ENCODE results near the gene TULP3. TPM values are rescaled to one million over a fixed set of nuclear protein-coding genes. Genes with fewer than 3 reads are reported as not detected.

TULP3 gene, protein sequence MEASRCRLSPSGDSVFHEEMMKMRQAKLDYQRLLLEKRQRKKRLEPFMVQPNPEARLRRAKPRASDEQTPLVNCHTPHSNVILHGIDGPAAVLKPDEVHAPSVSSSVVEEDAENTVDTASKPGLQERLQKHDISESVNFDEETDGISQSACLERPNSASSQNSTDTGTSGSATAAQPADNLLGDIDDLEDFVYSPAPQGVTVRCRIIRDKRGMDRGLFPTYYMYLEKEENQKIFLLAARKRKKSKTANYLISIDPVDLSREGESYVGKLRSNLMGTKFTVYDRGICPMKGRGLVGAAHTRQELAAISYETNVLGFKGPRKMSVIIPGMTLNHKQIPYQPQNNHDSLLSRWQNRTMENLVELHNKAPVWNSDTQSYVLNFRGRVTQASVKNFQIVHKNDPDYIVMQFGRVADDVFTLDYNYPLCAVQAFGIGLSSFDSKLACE
- 10 to 100 TPM; 22.4 to 35.0 TPM for total RNA-seq
- polyA plus RNA-seq = 10 to 100 TPM; 10.5 to 26.6 TPM
- long read RNA-seq, donor 1, transcript TULP3-202 (11 exons, 3,076 nt) = major isoform, 11 of 31 reads
- long read RNA-seq, donor 1, partial matches to known transcripts = 4 of 31 reads
- long read RNA-seq, donor 1, other reads (novel, unspliced or antisense) = 15 of 31 reads
- long read RNA-seq, donor 2, partial matches to known transcripts = 2 of 12 reads
- long read RNA-seq, donor 2, other reads (novel, unspliced or antisense) = 7 of 12 reads

DNA sequence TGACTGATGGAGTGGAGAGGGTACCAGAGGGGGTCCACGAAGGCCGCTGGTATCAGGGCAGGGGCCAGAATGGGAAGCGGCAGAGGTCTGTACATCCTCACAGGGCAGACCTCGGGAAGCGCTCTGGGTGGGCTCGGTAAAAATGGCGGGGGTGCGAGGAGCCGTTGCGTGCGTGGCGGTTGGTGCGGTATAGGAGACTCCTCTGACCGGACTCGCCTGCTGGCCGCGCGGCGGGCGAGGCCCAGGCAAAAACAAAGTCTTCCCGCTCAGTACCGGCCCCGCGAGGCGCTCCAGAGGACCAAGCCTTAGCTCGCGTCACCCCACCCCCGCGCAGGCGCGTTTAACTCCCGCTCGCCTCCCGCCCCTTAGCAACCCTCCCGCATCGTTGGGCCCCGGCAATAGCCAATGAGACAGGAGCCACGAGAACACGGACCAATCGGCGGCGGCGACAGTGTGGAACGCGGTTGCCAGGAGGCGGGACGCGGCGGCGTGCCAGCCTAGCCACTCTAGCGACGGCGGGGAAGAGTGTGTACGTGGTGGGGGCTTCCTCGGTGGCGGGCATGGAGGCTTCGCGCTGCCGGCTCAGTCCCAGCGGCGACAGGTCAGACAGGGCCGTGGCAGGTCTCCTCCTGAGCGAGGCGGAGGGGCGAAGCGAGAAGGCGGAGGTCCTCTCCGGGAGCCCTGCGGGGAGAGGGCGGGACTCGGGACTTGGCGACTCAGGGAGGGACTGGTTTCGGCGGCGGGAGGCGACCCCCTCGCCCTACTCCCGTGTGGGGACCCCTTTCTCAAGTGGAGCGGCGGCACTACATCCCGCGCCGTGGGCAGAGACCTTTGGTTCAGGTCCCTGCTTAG is at the start of gene TULP3:
TSS of gene TULP3 (plus strand) at position 504 of the 852 bp plus-strand sequence. CDS start at position 561, 57 bp downstream.
- H3K9me3 ChIP-seq (ENCODE audit: control insufficient read depth, low read length) = no peaks in the 10 kb centered on the region
- peak; percentile 99 to 100 for DNase-seq
- intact Hi-C loops (cut with DNase I) = loop anchor here in 1 of 2 donors (5.0 kb wide), 1 partner anchor 78 kb away; the partner anchor contains the start of gene ITFG2
- WGBS, 2 donors = 0% methylated on average over 81 to 83 of the region's 83 CpGs
- no peaks in the 10 kb centered on the region for H3K36me3 ChIP-seq (ENCODE audit: control insufficient read depth in 1 of 2, insufficient read depth in 2 of 2, low read length in 1 of 2)
- H3K4me3 ChIP-seq (ENCODE audit: low read length in 2 of 2) = peak within 1 kb of the TSS; percentile 63 to 65
- peak; percentile 98 for ATAC-seq (ENCODE audit: low FRiP score)
- no peaks in the 10 kb centered on the region for H3K27me3 ChIP-seq (ENCODE audit: control insufficient read depth in 1 of 2, insufficient read depth in 2 of 2, low read length in 1 of 2)
- no peaks in the 10 kb centered on the region for H3K4me1 ChIP-seq (ENCODE audit: control insufficient read depth in 1 of 2, insufficient read depth in 2 of 2, low read length in 2 of 2)
- peak within 1 kb of the TSS; percentile 73 to 87 for H3K27ac ChIP-seq (ENCODE audit: low read depth in 1 of 2, low read length in 2 of 2)

DNA sequence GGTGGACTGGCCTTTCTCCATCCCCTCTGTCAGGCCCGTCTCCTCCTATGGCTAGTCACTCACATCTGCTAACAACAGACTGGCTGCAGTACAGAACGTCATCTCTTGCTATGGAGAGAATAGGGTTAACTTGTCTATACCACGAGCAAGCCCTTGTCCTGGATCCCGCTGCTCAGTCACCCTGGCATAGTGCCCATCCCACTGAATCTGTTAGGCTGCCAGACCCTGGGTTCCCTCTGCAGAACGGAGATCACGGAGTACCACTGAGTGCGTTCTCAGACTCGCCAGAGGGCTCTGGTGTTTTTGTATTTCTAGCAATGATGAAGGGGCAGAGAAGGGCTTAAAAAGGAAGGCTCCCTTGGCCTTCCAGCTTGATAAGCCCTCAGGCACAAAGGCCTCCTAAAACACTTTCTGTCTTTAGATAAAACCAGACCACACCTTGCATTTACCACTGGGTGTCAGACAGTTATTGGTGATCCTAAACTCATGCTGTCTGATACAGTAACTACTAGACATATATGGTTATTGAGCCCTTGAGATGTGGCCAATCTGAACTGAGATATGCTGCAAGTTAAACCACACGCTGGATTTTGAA is 49.5 kb upstream of the TULP3 start:
- no peak for DNase-seq
- no peak for ATAC-seq (ENCODE audit: low FRiP score)
- Histone ChIP-seq H3K9me3 (ENCODE audit: control insufficient read depth, low read length) (no peaks in the 10 kb centered on the region), H3K36me3 (ENCODE audit: control insufficient read depth in 1 of 2, insufficient read depth in 2 of 2, low read length in 1 of 2) (no peaks in the 10 kb centered on the region), H3K27ac (ENCODE audit: low read depth in 1 of 2, low read length in 2 of 2) (no peak overlapping the region), H3K27me3 (ENCODE audit: control insufficient read depth in 1 of 2, insufficient read depth in 2 of 2, low read length in 1 of 2) (no peaks in the 10 kb centered on the region), H3K4me1 (ENCODE audit: control insufficient read depth in 1 of 2, insufficient read depth in 2 of 2, low read length in 2 of 2) (no peaks in the 10 kb centered on the region), H3K4me3 (ENCODE audit: low read length in 2 of 2) (no peak overlapping the region)
- intact Hi-C loops (cut with DNase I) = no loop called here
- 29 to 33% methylated on average over 9 of the region's 9 CpGs for WGBS, 2 donors

DNA sequence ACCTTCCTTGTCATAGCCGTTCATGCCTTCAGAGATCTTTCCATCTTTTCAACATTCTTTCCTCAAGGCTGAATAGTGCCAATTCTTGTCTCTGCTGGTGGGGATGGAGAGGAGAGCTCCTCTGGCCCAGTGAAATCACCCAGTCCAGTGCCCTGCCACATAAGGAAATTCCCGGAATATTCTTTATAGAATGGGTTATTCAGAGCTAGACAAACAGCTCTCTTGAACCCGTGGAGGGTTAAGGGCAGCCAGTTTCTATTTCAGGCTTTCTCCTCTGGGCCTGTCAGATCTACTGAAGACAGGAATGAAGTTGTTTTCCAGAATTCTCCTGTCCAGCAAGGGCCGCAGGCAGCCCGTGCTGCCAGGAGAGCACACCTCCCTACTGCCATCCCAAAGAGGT is 47.7 kb upstream of the TULP3 start:
- Histone ChIP-seq H3K4me3 (ENCODE audit: low read length in 2 of 2) (no peak overlapping the region), H3K36me3 (ENCODE audit: control insufficient read depth in 1 of 2, insufficient read depth in 2 of 2, low read length in 1 of 2) (no peaks in the 10 kb centered on the region), H3K4me1 (ENCODE audit: control insufficient read depth in 1 of 2, insufficient read depth in 2 of 2, low read length in 2 of 2) (no peaks in the 10 kb centered on the region), H3K27ac (ENCODE audit: low read depth in 1 of 2, low read length in 2 of 2) (no peak overlapping the region), H3K27me3 (ENCODE audit: control insufficient read depth in 1 of 2, insufficient read depth in 2 of 2, low read length in 1 of 2) (no peaks in the 10 kb centered on the region), H3K9me3 (ENCODE audit: control insufficient read depth, low read length) (no peaks in the 10 kb centered on the region)
- peak; percentile 49 for ATAC-seq (ENCODE audit: low FRiP score)
- 33 to 49% methylated on average over 5 of the region's 5 CpGs for WGBS, 2 donors
- intact Hi-C loops (cut with DNase I) = no loop called here
- no peak for DNase-seq

DNA sequence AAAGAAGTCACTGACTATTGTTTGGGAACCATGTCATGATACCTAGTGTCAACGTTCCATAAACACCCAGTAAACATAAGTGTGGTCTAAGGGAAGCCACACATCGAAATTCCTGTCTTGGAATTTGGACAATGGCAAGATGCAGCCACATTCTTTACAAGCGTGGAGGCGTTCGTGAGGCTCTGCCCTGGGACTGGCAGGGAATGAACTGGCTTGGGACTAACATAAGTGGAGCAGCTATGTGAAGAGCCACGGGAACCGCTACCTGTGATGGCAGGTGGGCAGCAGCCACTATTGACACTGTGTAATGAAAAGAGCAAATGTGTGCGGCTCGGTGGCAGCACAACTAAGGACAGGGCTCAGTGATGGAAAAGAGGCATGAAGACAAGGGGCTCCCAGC is 45.9 kb upstream of the TULP3 start:
- no peak overlapping the region for H3K27ac ChIP-seq (ENCODE audit: low read depth in 1 of 2, low read length in 2 of 2)
- DNase-seq = no peak

DNA sequence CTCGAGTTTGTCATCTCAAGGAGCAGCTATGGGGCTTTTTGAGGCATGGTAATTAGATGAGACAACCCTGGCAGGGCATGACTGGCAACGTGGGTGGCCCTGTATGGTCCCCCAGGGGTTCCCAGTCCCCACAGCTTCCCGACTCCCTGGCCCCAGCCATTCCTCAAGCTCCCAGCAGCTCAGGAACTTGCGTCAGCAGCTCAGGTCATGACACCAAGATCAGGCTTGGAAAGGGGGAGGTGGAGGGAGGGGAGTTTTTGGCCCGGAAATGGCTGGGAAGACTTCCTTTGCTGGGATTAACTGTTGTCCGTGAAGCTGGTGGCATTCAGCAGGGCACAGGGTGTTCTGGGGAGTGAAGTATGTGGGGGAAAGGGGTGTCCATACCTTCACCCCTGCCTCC is 45.4 kb upstream of the TULP3 start:
- DNase-seq = no peak
- intact Hi-C loops (cut with DNase I) = no loop called here
- no peaks in the 10 kb centered on the region for H3K4me1 ChIP-seq (ENCODE audit: control insufficient read depth in 1 of 2, insufficient read depth in 2 of 2, low read length in 2 of 2)
- no peaks in the 10 kb centered on the region for H3K27me3 ChIP-seq (ENCODE audit: control insufficient read depth in 1 of 2, insufficient read depth in 2 of 2, low read length in 1 of 2)
- no peaks in the 10 kb centered on the region for H3K9me3 ChIP-seq (ENCODE audit: control insufficient read depth, low read length)
- WGBS, 2 donors = 50 to 54% methylated on average over 6 of the region's 6 CpGs
- H3K27ac ChIP-seq (ENCODE audit: low read depth in 1 of 2, low read length in 2 of 2) = no peak overlapping the region
- no peak for ATAC-seq (ENCODE audit: low FRiP score)
- no peak overlapping the region for H3K4me3 ChIP-seq (ENCODE audit: low read length in 2 of 2)
- H3K36me3 ChIP-seq (ENCODE audit: control insufficient read depth in 1 of 2, insufficient read depth in 2 of 2, low read length in 1 of 2) = no peaks in the 10 kb centered on the region

More for the DNA sequence above, 45.9 kb upstream of the TULP3 start:
- ATAC-seq (ENCODE audit: low FRiP score) = no peak
- Histone ChIP-seq H3K36me3 (ENCODE audit: control insufficient read depth in 1 of 2, insufficient read depth in 2 of 2, low read length in 1 of 2) (no peaks in the 10 kb centered on the region), H3K4me3 (ENCODE audit: low read length in 2 of 2) (no peak overlapping the region), H3K27me3 (ENCODE audit: control insufficient read depth in 1 of 2, insufficient read depth in 2 of 2, low read length in 1 of 2) (no peaks in the 10 kb centered on the region), H3K9me3 (ENCODE audit: control insufficient read depth, low read length) (no peaks in the 10 kb centered on the region), H3K4me1 (ENCODE audit: control insufficient read depth in 1 of 2, insufficient read depth in 2 of 2, low read length in 2 of 2) (no peaks in the 10 kb centered on the region)
- intact Hi-C loops (cut with DNase I) = no loop called here
- 84 to 85% methylated on average over 9 of the region's 9 CpGs for WGBS, 2 donors

DNA sequence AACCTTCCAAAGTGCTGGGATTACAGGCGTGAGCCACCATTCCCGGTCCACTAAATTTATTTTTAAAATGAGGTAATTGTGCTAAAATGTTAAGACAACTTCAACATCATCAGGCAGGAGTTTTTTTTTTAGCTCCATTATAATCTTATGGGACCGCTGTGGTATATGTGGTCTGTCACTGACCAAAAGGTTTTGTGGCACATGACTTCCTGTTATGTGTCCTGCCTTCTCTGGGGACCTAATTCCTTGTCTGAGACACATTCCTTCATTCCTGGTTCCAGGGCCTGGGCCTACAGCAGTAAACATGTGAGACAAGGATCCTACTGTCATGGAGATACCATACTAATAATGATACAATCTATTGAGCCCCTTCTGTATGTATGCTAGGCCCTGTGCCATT is 38.8 kb upstream of the TULP3 start:
- Histone ChIP-seq H3K9me3 (ENCODE audit: control insufficient read depth, low read length) (no peaks in the 10 kb centered on the region), H3K27ac (ENCODE audit: low read depth in 1 of 2, low read length in 2 of 2) (no peak overlapping the region), H3K27me3 (ENCODE audit: control insufficient read depth in 1 of 2, insufficient read depth in 2 of 2, low read length in 1 of 2) (no peaks in the 10 kb centered on the region), H3K4me1 (ENCODE audit: control insufficient read depth in 1 of 2, insufficient read depth in 2 of 2, low read length in 2 of 2) (no peaks in the 10 kb centered on the region), H3K36me3 (ENCODE audit: control insufficient read depth in 1 of 2, insufficient read depth in 2 of 2, low read length in 1 of 2) (no peaks in the 10 kb centered on the region), H3K4me3 (ENCODE audit: low read length in 2 of 2) (no peak overlapping the region)
- DNase-seq = no peak
- intact Hi-C loops (cut with DNase I) = loop anchor here in 1 of 2 donors (5.0 kb wide), 2 partner anchors 90 to 185 kb away; no protein-coding TSS in a partner anchor
- WGBS, 2 donors = 94 to 97% methylated on average over 3 of the region's 3 CpGs
- ATAC-seq (ENCODE audit: low FRiP score) = no peak

DNA sequence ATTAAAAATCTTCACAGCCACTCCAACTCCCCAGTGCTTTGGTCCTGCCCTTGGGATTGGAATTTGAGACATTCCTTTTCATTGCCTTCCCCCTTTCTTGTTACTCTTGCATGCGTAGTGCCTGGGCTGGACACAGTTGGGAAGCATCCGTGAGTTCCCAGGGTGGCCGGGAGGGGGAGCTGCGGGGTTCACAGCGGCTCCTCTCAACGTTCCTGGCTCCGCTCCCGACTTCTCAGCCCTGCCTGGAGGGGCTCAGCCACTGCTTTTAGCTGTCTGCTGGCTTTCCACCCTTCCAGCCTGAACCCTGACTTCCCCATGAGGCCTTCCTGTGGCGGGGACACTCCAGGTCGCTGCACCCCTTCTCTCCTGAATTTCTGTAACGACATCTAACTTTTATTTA is 37.1 kb upstream of the TULP3 start:
- peak; percentile 90 for ATAC-seq (ENCODE audit: low FRiP score)
- no peaks in the 10 kb centered on the region for H3K4me1 ChIP-seq (ENCODE audit: control insufficient read depth in 1 of 2, insufficient read depth in 2 of 2, low read length in 2 of 2)
- H3K27me3 ChIP-seq (ENCODE audit: control insufficient read depth in 1 of 2, insufficient read depth in 2 of 2, low read length in 1 of 2) = no peaks in the 10 kb centered on the region
- no peaks in the 10 kb centered on the region for H3K36me3 ChIP-seq (ENCODE audit: control insufficient read depth in 1 of 2, insufficient read depth in 2 of 2, low read length in 1 of 2)
- no peak overlapping the region for H3K4me3 ChIP-seq (ENCODE audit: low read length in 2 of 2)
- no peaks in the 10 kb centered on the region for H3K9me3 ChIP-seq (ENCODE audit: control insufficient read depth, low read length)
- WGBS, 2 donors = 13% methylated on average over 11 of the region's 11 CpGs
- no peak overlapping the region for H3K27ac ChIP-seq (ENCODE audit: low read depth in 1 of 2, low read length in 2 of 2)
- DNase-seq = peak; percentile 88 to 95
- intact Hi-C loops (cut with DNase I) = loop anchor here in 1 of 2 donors (5.0 kb wide), 2 partner anchors 89 to 184 kb away; no protein-coding TSS in a partner anchor
